Upper lobe of right lung (tissue), 1 donor: Measurements from ENCODE around the gene DMAC2. TPM values are rescaled to one million over a fixed set of nuclear protein-coding genes. Genes with fewer than 3 reads are reported as not detected.

ENCODE experiments used
- ATAC-seq: fragments of 200-7000 bp; cut with Tn5 transposase; one replicate; pipeline ENCODE4 v1.9.1; 2020; ENCODE audit warnings: mild to moderate bottlenecking, moderate library complexity
- DNase-seq: peaks from one replicate; pipeline ENCODE4 v3.0.0-alpha.2; 2020
- H3K27ac ChIP-seq: fragments of 200-600 bp; one replicate; pipeline ENCODE4 v1.8.0; 2022
- H3K27me3 ChIP-seq: fragments of 200-600 bp; one replicate; pipeline ENCODE4 v1.8.0; 2022; ENCODE audit warnings: mild to moderate bottlenecking
- H3K36me3 ChIP-seq: fragments of 200-600 bp; one replicate; pipeline ENCODE4 v1.8.0; 2022
- H3K4me1 ChIP-seq: fragments of 200-600 bp; one replicate; pipeline ENCODE4 v1.8.0; 2022
- H3K4me3 ChIP-seq: fragments of 200-600 bp; one replicate; pipeline ENCODE4 v1.8.0; 2022; ENCODE audit warnings: mild to moderate bottlenecking
- H3K9me3 ChIP-seq: fragments of 200-600 bp; one replicate; pipeline ENCODE4 v1.8.0; 2022
- CTCF ChIP-seq: fragments of 200-600 bp; IDR thresholded peaks from one replicate; pipeline ENCODE4 v1.8.0; 2022; ENCODE audit warnings: antibody characterized with exemption
- intact Hi-C: fragments of 100-400 bp; cut with DNase I; formaldehyde crosslinking; loops from one replicate; pipeline ENCODE4 v1.11.0; 2022
- total RNA-seq: library from RNA; stranded (reverse); fragmentation: NEBNext Ultra II Directional; extraction: Animal tissue kit (Norgen Biotek cat#: 25700); gene quantifications from one replicate; pipeline ENCODE4 v1.2.1, GENCODE V29; 2021
- donor health status: DM: no; HTN: yes; CAD: no; lungs with severe emphysema.

Gene DMAC2
- total RNA-seq, 1 donor from 2014 or later: 54.9 TPM

- no peak for TF ChIP-seq CTCF
- Histone ChIP-seq H3K4me1 (peaks cover 20% of the 10 kb centered on the region), H3K4me3 (no peak overlapping the region), H3K27me3 (no peaks in the 10 kb centered on the region), H3K27ac (no peak overlapping the region), H3K36me3 (no peaks in the 10 kb centered on the region), H3K9me3 (no peaks in the 10 kb centered on the region)
- intact Hi-C loops: no loop called here
- ATAC-seq: no peak
- DNase-seq: no peak
Observed at GRCh38 chr19:41457241-41457640, 17.5 kb upstream of the DMAC2 start.

GRCh38 chr19:41456342-41456918 lies 16.7 kb upstream of the DMAC2 start:
- no peak for TF ChIP-seq CTCF
- Histone ChIP-seq H3K4me3 (no peak overlapping the region), H3K9me3 (no peaks in the 10 kb centered on the region), H3K27ac (no peak overlapping the region), H3K27me3 (no peaks in the 10 kb centered on the region), H3K36me3 (no peaks in the 10 kb centered on the region), H3K4me1 (peaks cover 16% of the 10 kb centered on the region)
- no peak for ATAC-seq
- DNase-seq: no peak
- intact Hi-C loops: no loop called here

DNA sequence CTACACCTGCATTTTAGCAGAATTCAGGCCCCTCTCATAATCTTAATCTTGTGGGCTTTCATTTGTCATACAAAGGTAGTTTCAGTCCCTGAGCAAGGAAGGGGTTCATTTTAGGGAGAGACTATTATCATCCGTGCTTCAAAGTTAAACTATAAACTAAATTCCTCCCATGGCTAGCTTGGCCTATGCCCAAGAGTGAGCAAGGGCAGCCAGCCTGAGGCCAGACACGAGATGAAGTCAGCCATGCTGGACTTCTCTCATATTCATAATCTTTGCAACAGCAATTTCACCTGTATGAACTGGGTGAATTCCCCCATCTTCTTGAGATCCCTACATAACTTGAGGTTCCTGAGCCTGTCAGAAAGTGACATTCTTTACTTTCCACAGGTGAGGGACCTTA lies 16.2 kb upstream of the DMAC2 start:
- ATAC-seq: no peak
- DNase-seq: no peak
- Histone ChIP-seq H3K27ac (no peak overlapping the region), H3K9me3 (no peaks in the 10 kb centered on the region), H3K4me1 (peaks cover 16% of the 10 kb centered on the region), H3K4me3 (no peak overlapping the region), H3K27me3 (no peaks in the 10 kb centered on the region), H3K36me3 (no peaks in the 10 kb centered on the region)
- TF ChIP-seq CTCF: no peak
- intact Hi-C loops: no loop called here

- Histone ChIP-seq H3K9me3 (no peaks in the 10 kb centered on the region), H3K4me3 (no peak overlapping the region), H3K27me3 (no peaks in the 10 kb centered on the region), H3K27ac (no peak overlapping the region), H3K36me3 (no peaks in the 10 kb centered on the region), H3K4me1 (peaks cover 16% of the 10 kb centered on the region)
- intact Hi-C loops: no loop called here
- DNase-seq (no peak), ATAC-seq (no peak)
- no peak for TF ChIP-seq CTCF
Observed at GRCh38 chr19:41452584-41453275, 13.0 kb upstream of the DMAC2 start.

GRCh38 chr19:41449865-41450178 lies 10.1 kb upstream of the DMAC2 start:
- H3K27me3 ChIP-seq: no peaks in the 10 kb centered on the region
- no peaks in the 10 kb centered on the region for H3K4me1 ChIP-seq
- no peaks in the 10 kb centered on the region for H3K36me3 ChIP-seq
- DNase-seq (no peak), ATAC-seq (no peak)
- intact Hi-C loops: loop anchor here (10.0 kb wide), 1 partner anchor 125 kb away; the partner anchor contains the start of gene CEACAM21
- no peak overlapping the region for H3K4me3 ChIP-seq
- no peaks in the 10 kb centered on the region for H3K9me3 ChIP-seq
- no peak for TF ChIP-seq CTCF
- H3K27ac ChIP-seq: no peak overlapping the region
